HepG2 (cell line): ENCODE results near the gene GOLPH3. TPM values are rescaled to one million over a fixed set of nuclear protein-coding genes. Genes with fewer than 3 reads are reported as not detected.

Experiments used
- ATAC-seq: fragments of 200-7000 bp; cut with Tn5 transposase; 3 replicates; pipeline ENCODE4 v1.9.1; 2020; ENCODE audit warnings: mild to moderate bottlenecking, moderate library complexity
- BruUV-seq: library from RNA; stranded (reverse); fragments of 400-500 nt; replicated peaks from 2 replicates; lab custom pipeline; 2021; lab: Mats Ljungman, UMichigan
- CTCF ChIA-PET: fragments of 300-600 bp; formaldehyde crosslinking; extraction: SDS; loops from one replicate; lab custom pipeline; 2021; ENCODE audit warnings: low total read pairs, inconsistent platforms, low intra/inter-chr PET ratio; lab: Yijun Ruan, JAX
- POLR2A ChIA-PET: fragments of 350-600 bp; sonication (Branson Sonifier 250); formaldehyde crosslinking; loops from one replicate; lab custom pipeline; 2020; ENCODE audit warnings: antibody characterized with exemption, inconsistent platforms; lab: Yijun Ruan, JAX
- DNase-seq: peaks from one replicate; pipeline ENCODE4 v3.0.0-alpha.2; 2015; ENCODE audit warnings: low spot score
- FAIRE-seq: peaks from 3 replicates; lab custom pipeline; 2011; peaks lifted over from hg19 to GRCh38; lab: Jason Lieb, UNC
- H2AFZ ChIP-seq: one replicate; pipeline ENCODE4 v1.6.1; 2011; ENCODE audit warnings: low read length, inconsistent platforms
- H3K27ac ChIP-seq: fragments of 300-600 bp; 3 replicates; pipeline ENCODE4 v1.8.0; 2011; ENCODE audit warnings: mixed run types, mild to moderate bottlenecking, mixed read lengths, low read length, inconsistent platforms; ENCODE audit not compliant: insufficient read depth; ENCODE audit errors: extremely low read length
- H3K27me3 ChIP-seq, 2 experiments: fragments of 200-600 bp in 1 of 2; 2 replicates in 1 of 2; 3 replicates in 1 of 2; pipeline versions ENCODE4 v1.6.0 to v1.8.0; 2011; ENCODE audit warnings: low read length in 2 of 2, mild to moderate bottlenecking in 2 of 2, moderate library complexity in 2 of 2, inconsistent platforms in 1 of 2; ENCODE audit not compliant: insufficient read depth in 2 of 2, control insufficient read depth in 1 of 2
- H3K36me3 ChIP-seq, 2 experiments: fragments of 200-600 bp in 1 of 2; replicated peaks in 1 of 2; 2 replicates in 1 of 2; 3 replicates in 1 of 2; pipeline versions ENCODE4 v1.5.1 to v1.8.0; 2011; ENCODE audit warnings: low read length in 2 of 2, inconsistent platforms in 1 of 2; ENCODE audit not compliant: insufficient read depth in 2 of 2, control insufficient read depth in 1 of 2
- H3K4me1 ChIP-seq: 2 replicates; pipeline ENCODE4 v1.5.1; 2012; ENCODE audit warnings: low read length, inconsistent platforms; ENCODE audit not compliant: insufficient read depth
- H3K4me2 ChIP-seq: 2 replicates; pipeline ENCODE4 v1.6.0; 2011; ENCODE audit warnings: low read depth, low read length, inconsistent platforms
- H3K4me3 ChIP-seq, 3 experiments: fragments of 200-600 bp in 1 of 3; sonication (generic), shearing (Covaris generic) in 1 of 3; replicated peaks in 1 of 3; 2 replicates each; pipeline ENCODE4 v1.5.1; 2011 to 2016; ENCODE audit warnings: low read length in 3 of 3, inconsistent platforms in 2 of 3, low read depth in 2 of 3, mild to moderate bottlenecking in 2 of 3, control low read depth in 1 of 3, mixed read lengths in 1 of 3; ENCODE audit not compliant: insufficient read depth in 1 of 3
- H3K79me2 ChIP-seq: one replicate; pipeline ENCODE4 v1.6.1; 2011; ENCODE audit warnings: low read length, inconsistent platforms; ENCODE audit not compliant: insufficient read depth
- H3K9ac ChIP-seq: 2 replicates; pipeline ENCODE4 v1.6.0; 2011; ENCODE audit warnings: mild to moderate bottlenecking, low read depth, low read length, inconsistent platforms; ENCODE audit not compliant: insufficient read depth
- H3K9me3 ChIP-seq: 2 replicates; pipeline ENCODE4 v1.5.1; 2012; ENCODE audit warnings: mild to moderate bottlenecking, low read length
- H4K20me1 ChIP-seq: 2 replicates; pipeline ENCODE4 v1.6.0; 2011; ENCODE audit warnings: inconsistent platforms, mild to moderate bottlenecking, low read length, moderate library complexity; ENCODE audit not compliant: insufficient read depth
- BORCS8-MEF2B ChIP-seq: sonication (generic); formaldehyde crosslinking; IDR thresholded peaks from 2 replicates; pipeline ENCODE4 v1.8.0; 2022; ENCODE audit warnings: mild to moderate bottlenecking, missing genetic modification reagents
- CCDC6 ChIP-seq: sonication (generic); formaldehyde crosslinking; IDR thresholded peaks from 2 replicates; pipeline ENCODE4 v1.8.1; 2022; ENCODE audit warnings: mild to moderate bottlenecking, missing genetic modification reagents, moderate library complexity
- GPBP1L1 ChIP-seq: sonication (generic); formaldehyde crosslinking; IDR thresholded peaks from 2 replicates; pipeline ENCODE4 v1.5.0; 2020; ENCODE audit warnings: mild to moderate bottlenecking, missing genetic modification reagents
- NFYB ChIP-seq: sonication (generic); formaldehyde crosslinking; IDR thresholded peaks from 2 replicates; pipeline ENCODE4 v1.4.0; 2020; ENCODE audit warnings: missing genetic modification reagents
- PITX1 ChIP-seq: sonication (generic); formaldehyde crosslinking; IDR thresholded peaks from 2 replicates; pipeline ENCODE4 v1.5.1; 2020; ENCODE audit warnings: mild to moderate bottlenecking, missing genetic modification reagents
- RBM22 ChIP-seq: fragments of 200-400 bp; formaldehyde crosslinking; optimal IDR thresholded peaks from 2 replicates; pipeline ENCODE3; 2017; ENCODE audit warnings: mild to moderate bottlenecking, low read length, moderate library complexity
- SNAPC4 ChIP-seq: sonication (generic); formaldehyde crosslinking; IDR thresholded peaks from 2 replicates; pipeline ENCODE4 v1.4.0; 2020; ENCODE audit warnings: mild to moderate bottlenecking, missing genetic modification reagents
- ZKSCAN8 ChIP-seq: IDR thresholded peaks from 2 replicates; pipeline ENCODE4 v1.6.1; 2016; ENCODE audit warnings: borderline replicate concordance, missing genetic modification reagents, missing compliant biosample characterization
- ZNF207 ChIP-seq: fragments of 450-650 bp; IDR thresholded peaks from 2 replicates; pipeline ENCODE4 v1.6.1; 2016; ENCODE audit warnings: antibody characterized with exemption, borderline replicate concordance
- ZNF460 ChIP-seq: sonication (generic); formaldehyde crosslinking; IDR thresholded peaks from 2 replicates; pipeline ENCODE4 v1.5.1; 2020; ENCODE audit warnings: missing genetic modification reagents, mild to moderate bottlenecking, borderline replicate concordance
- ZNF615 ChIP-seq: sonication (generic); formaldehyde crosslinking; IDR thresholded peaks from 2 replicates; pipeline ENCODE4 v1.5.0; 2020; ENCODE audit warnings: mild to moderate bottlenecking, missing genetic modification reagents, borderline replicate concordance
- ZNF749 ChIP-seq: sonication (generic); formaldehyde crosslinking; IDR thresholded peaks from 2 replicates; pipeline ENCODE4 v1.8.0; 2022; ENCODE audit warnings: mild to moderate bottlenecking, missing genetic modification reagents, moderate library complexity, borderline replicate concordance
- WGBS: methylation state at CpG from one replicate; pipeline ENCODE4 v1.1.6; 2017; ENCODE audit warnings: low lambda C conversion rate; 5-methylcytosine and 5-hydroxymethylcytosine counted together
- in situ Hi-C: cut with HindIII; loops from 2 replicates; pipeline ENCODE4 v1.10.0; 2017; ENCODE audit warnings: low pct_unique_long_range_greater_than_20kb; ENCODE audit not compliant: extremely low pct_ligation_motif_present
- intact Hi-C: fragments of 100-400 bp; cut with micrococcal nuclease; formaldehyde crosslinking; loops from one replicate; pipeline ENCODE4 v1.10.0; 2022; ENCODE audit not compliant: unreplicated experiment
- polyA plus RNA-seq, 8 experiments: library from polyadenylated mRNA; depleted of rRNA in 3 of 8; stranded (reverse) in 7 of 8; unstranded in 1 of 8; fragments of >200 nt; fragmentation: Illumina TruSeq in 4 of 8; extraction: Trizol in 4 of 8; gene quantifications; 2 replicates each; pipeline versions ENCODE4 v1.2.1 to v1.2.3, GENCODE V29; 2011 to 2016; ENCODE audit warnings: low read depth in 4 of 8, missing spikeins in 1 of 8, mixed read lengths in 1 of 8; ENCODE audit not compliant: insufficient read depth in 1 of 8
- total RNA-seq, 5 experiments: library from RNA; depleted of rRNA; stranded (reverse); fragments of >200 nt; fragmentation: Illumina TruSeq; extraction: Trizol; gene quantifications; 2 replicates each; pipeline ENCODE4 v1.2.3, GENCODE V29; 2016; ENCODE audit warnings: low read depth in 1 of 5

Gene GOLPH3
- total and polyA plus RNA-seq, 2 of the 13 experiments (the other 11 are each of a cell fraction or from before 2014, with no cell fraction given), result 59.5 to 84.5 TPM

GRCh38 chr5:32153723-32154122, 20.4 kb downstream of the GOLPH3 start:
- Histone ChIP-seq H4K20me1 (peaks cover 75% of the 10 kb centered on the region), H3K27me3 (no peaks in the 10 kb centered on the region), H3K79me2 (peaks cover 98% of the 10 kb centered on the region), H3K4me1 (peaks cover 73% of the 10 kb centered on the region), H2AFZ (no peak overlapping the region), H3K9me3 (no peaks in the 10 kb centered on the region), H3K4me3 (no peak overlapping the region), H3K9ac (0 out of 2 replicates have a peak overlapping the region, but pooled peaks have one; percentile 14), H3K36me3 (peaks cover 2 to 14% of the 10 kb centered on the region in 2 experiments; a peak in 3 of 5 replicates), H3K4me2 (no peak overlapping the region), H3K27ac (no peak overlapping the region)
- intact Hi-C loops (no loop called here), in situ Hi-C loops (no loop called here)
- peak; percentile 37 for TF ChIP-seq RBM22
- no peak for TF ChIP-seq ZNF749
- DNase-seq (no peak), ATAC-seq (no peak), FAIRE-seq (no peak)
- CTCF ChIA-PET, result no interaction called here
- POLR2A ChIA-PET, result no interaction called here
- 85% methylated on average over 3 of the region's 3 CpGs for WGBS
- BruUV-seq, result TSS peak; percentile 12

- peaks cover 2 to 5% of the 10 kb centered on the region in 2 experiments; a peak in 3 of 5 replicates for H3K36me3 ChIP-seq
- 95% methylated on average over 6 of the region's 6 CpGs for WGBS
- ChIA-PET CTCF (no interaction called here), POLR2A (interaction anchor here (0.9 kb wide), 1 partner anchor 23 kb away, joined by 3 read pairs; the partner anchor contains the start of gene GOLPH3)
- no peaks in the 10 kb centered on the region for H3K9me3 ChIP-seq
- no peak overlapping the region for H3K9ac ChIP-seq
- no peak overlapping the region for H3K4me3 ChIP-seq
- intact Hi-C loops (no loop called here), in situ Hi-C loops (no loop called here)
- H4K20me1 ChIP-seq, result peaks cover 76% of the 10 kb centered on the region
- H3K4me2 ChIP-seq, result no peak overlapping the region
- DNase-seq, result no peak
- no peak overlapping the region for H3K27ac ChIP-seq
- H3K79me2 ChIP-seq, result peaks cover 99% of the 10 kb centered on the region
- no peaks in the 10 kb centered on the region for H3K27me3 ChIP-seq
- H3K4me1 ChIP-seq, result peaks cover 77% of the 10 kb centered on the region
- no peak for FAIRE-seq
- no peak for ATAC-seq
- H2AFZ ChIP-seq, result no peak overlapping the region
- no TSS peak for BruUV-seq
- no peak for TF ChIP-seq GPBP1L1 (CRISPR knock-in tag)
- TF ChIP-seq ZKSCAN8 (CRISPR knock-in tag), result no peak
- no peak for TF ChIP-seq ZNF460 (CRISPR knock-in tag)
- TF ChIP-seq BORCS8-MEF2B, result no peak
- TF ChIP-seq ZNF207, result no peak
- TF ChIP-seq SNAPC4 (CRISPR knock-in tag), result no peak
- TF ChIP-seq ZNF615, result no peak
- TF ChIP-seq PITX1 (CRISPR knock-in tag), result no peak
- no peak for TF ChIP-seq CCDC6 (CRISPR knock-in tag)
- TF ChIP-seq NFYB (CRISPR knock-in tag), result no peak
Observed at GRCh38 chr5:32151198-32151597, 22.9 kb downstream of the GOLPH3 start.
